NCI-H1436 (cell line): Measurements from ENCODE around the gene TLX3.
"Not testable (repeated sequence)": the region's sequence is repeated elsewhere in the genome, so short reads cannot be mapped to it uniquely, and the experiment has no call there.

Experiments
- DNase-seq: peaks from one replicate; lab custom pipeline; 2025; lab: John Stamatoyannopoulos, UW

TLX3 gene

DNA sequence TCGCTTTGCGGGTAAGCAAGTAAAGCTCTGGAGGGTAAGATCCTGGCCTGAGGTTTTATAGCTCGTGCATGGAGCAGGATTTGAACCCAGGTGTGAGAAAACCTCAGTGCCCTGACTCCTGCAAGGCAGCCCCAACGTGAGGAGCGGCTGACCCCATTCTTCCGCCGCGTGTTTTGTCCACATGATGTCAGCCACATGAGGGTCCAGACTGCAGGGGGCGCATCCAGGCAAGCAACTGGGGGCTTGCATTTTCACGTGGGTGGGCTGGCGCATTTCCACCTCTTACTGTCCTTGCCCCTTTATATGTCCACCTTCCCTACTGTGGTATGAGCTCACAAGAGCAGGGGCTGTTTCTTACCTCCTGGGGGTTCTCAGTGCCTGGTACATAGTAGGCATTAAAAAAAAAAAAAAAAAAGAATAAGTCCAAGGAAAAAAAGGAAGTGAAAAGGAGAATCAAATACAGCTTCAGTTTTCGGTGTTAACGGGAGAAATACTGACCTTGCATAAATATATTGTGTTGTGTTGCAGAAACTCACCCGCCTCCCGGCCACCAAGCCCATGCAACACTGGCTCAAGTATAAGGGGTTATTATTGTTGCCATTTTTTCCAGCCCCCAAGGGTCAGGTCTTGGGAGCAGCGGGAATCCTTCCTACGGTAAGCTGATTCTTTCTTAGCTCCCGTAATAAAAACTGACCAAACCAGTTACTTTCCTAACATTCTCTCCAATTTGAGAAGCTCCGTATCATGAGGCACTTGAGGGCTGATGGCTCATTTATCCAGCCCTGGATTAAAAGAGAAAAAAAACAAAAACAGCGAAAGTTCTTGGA is 15.0 kb downstream of the TLX3 start:
- no peak for DNase-seq

GRCh38 chr5:171330021-171330420 is 21.0 kb downstream of the TLX3 start:
- no peak for DNase-seq

- no peak for DNase-seq
These were observed 26.6 kb downstream of the TLX3 start for GRCh38 chr5:171335616-171336015.

DNA sequence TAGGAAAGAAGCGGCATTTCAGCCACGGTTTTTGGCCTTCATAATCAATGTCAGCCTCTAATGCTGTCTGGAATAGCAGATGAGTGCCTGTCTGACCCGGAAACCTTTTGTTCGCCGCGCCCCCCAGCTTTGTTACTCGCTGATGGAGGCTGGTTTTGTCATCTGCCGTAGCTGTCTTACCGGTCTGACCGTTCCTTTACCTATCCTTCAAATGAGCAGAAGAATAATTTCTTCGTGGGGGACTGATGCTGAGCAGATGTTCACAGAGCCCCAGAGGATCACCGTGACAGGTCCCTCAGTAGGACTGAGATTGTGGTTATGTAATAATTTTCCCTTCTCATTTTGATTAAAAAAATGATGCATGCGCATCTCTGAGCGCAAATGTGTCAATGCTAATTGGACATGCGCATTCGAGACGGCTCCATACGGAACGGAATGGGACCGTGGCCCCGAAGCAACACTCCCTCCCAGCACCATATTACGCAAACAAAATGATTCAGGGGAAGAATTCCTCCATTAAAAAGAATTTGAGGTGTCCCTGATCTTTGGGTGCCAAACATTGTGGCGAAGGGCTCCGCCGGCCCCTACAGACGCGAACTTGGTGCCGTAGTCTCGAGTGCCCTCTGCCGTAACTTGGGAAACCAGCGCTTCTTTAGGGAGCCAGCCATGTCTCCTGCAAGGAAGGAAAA is 27.6 kb downstream of the TLX3 start:
- DNase-seq, result peak; percentile 13

- DNase-seq, result no peak
These were observed 28.1 kb downstream of the TLX3 start for GRCh38 chr5:171337210-171337569.

DNA sequence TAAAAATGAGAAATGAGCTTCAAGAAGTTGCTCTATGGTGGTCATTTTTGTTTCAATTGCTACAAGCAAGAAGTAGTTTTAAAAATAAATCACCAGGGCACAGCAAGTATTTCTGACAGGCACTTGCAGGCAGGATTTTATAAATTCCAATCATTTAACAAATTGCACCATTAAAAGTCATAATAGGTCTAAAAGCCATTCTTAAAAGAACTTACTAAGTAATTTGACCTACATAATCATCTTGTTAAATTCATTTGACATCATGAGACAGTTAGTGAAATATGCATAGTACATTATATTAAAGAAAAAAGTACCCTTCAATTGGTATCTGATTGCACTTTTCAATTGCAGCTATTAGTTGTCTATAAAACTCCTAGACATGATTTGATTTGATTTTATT is 31.0 kb downstream of the TLX3 start:
- no peak for DNase-seq

GRCh38 chr5:171340491-171340890 is 31.4 kb downstream of the TLX3 start:
- no peak for DNase-seq

GRCh38 chr5:171342362-171343111 is 33.5 kb downstream of the TLX3 start:
- peak; percentile 8 for DNase-seq

- DNase-seq, result no peak
These were observed 36.0 kb downstream of the TLX3 start for GRCh38 chr5:171344936-171345608.

- DNase-seq, result no peak
These were observed 42.6 kb downstream of the TLX3 start for GRCh38 chr5:171351536-171352073.

GRCh38 chr5:171355302-171355724 is 46.3 kb downstream of the TLX3 start:
- no peak for DNase-seq

DNA sequence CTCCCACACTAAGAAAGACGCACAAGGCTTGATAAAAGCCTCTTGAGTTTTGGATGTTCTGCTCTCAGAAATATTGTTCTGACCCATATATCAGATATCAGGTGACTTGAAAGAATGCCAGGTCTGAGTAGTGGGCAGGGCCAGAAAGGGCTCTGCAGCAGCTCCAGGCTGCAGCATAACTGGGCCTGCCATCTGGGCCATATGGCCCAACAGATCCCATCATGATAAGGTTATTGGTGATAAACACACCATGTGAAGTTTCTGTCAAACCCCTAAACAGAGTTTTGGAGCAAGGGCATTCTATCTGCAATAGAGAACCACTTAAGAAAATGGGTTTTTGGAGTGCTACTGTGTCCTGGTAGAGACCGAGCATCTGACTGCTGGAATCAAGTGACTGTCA is 48.8 kb downstream of the TLX3 start:
- no peak for DNase-seq

- not testable (repeated sequence) for DNase-seq
These were observed 52.1 kb downstream of the TLX3 start for GRCh38 chr5:171361151-171361550.
